Common myeloid progenitor, CD34-positive (primary cell): ENCODE results near the gene TMEM128. TPM values are rescaled to one million over a fixed set of nuclear protein-coding genes. Genes with fewer than 3 reads are reported as not detected.

Experiments
- CTCF ChIA-PET: fragments of 350-600 bp; sonication (Branson Sonifier 250); formaldehyde crosslinking; loops from one replicate; lab custom pipeline; 2021; ENCODE audit warnings: antibody characterized with exemption; lab: Charles Lee
- POLR2A ChIA-PET: fragments of 350-600 bp; sonication (Branson Sonifier 250); formaldehyde crosslinking; loops from one replicate; lab custom pipeline; 2021; ENCODE audit warnings: antibody characterized with exemption; lab: Charles Lee
- DNase-seq, 3 donors: peaks; one replicate each; pipeline versions ENCODE4 v3.0.0 to v3.0.0-alpha.2; 2013
- H3K27ac ChIP-seq, 2 experiments: 1 replicate in 1 of 2; 2 replicates in 1 of 2; pipeline ENCODE4 v1.7.0; 2013; ENCODE audit warnings: inconsistent platforms in 2 of 2, low read length in 2 of 2, mild to moderate bottlenecking in 2 of 2, low read depth in 1 of 2, moderate library complexity in 1 of 2; ENCODE audit not compliant: severe bottlenecking in 2 of 2, insufficient read depth in 1 of 2, poor library complexity in 1 of 2
- H3K27me3 ChIP-seq, 5 experiments: replicated peaks in 2 of 5; 1 replicate in 3 of 5; 2 replicates in 2 of 5; pipeline versions ENCODE4 v1.6.1 to v1.7.0; 2013; ENCODE audit warnings: low read length in 4 of 5, mild to moderate bottlenecking in 2 of 5, moderate library complexity in 2 of 5, inconsistent platforms in 1 of 5; ENCODE audit not compliant: insufficient read depth in 5 of 5, control insufficient read depth in 4 of 5
- H3K36me3 ChIP-seq, 4 experiments: 1 replicate in 2 of 4; 2 replicates in 2 of 4; pipeline versions ENCODE4 v1.6.1 to v1.7.0; 2013; ENCODE audit warnings: low read length in 3 of 4, control low read depth in 1 of 4, mild to moderate bottlenecking in 1 of 4; ENCODE audit not compliant: control insufficient read depth in 4 of 4, insufficient read depth in 4 of 4
- H3K4me1 ChIP-seq, 4 experiments: 1 replicate in 3 of 4; 2 replicates in 1 of 4; pipeline versions ENCODE4 v1.6.1 to v1.7.1; 2013; ENCODE audit warnings: low read length in 3 of 4, mild to moderate bottlenecking in 3 of 4, control low read depth in 1 of 4, inconsistent platforms in 1 of 4, moderate library complexity in 1 of 4; ENCODE audit not compliant: control insufficient read depth in 4 of 4, insufficient read depth in 4 of 4; ENCODE audit errors: control extremely low read depth in 1 of 4
- H3K4me3 ChIP-seq, 7 experiments: 1 replicate in 4 of 7; 2 replicates in 3 of 7; pipeline versions ENCODE4 v1.5.1 to v1.7.0; 2013; ENCODE audit warnings: mild to moderate bottlenecking in 7 of 7, low read length in 6 of 7, moderate library complexity in 6 of 7, inconsistent platforms in 2 of 7, low read depth in 2 of 7, control low read depth in 1 of 7; ENCODE audit not compliant: insufficient read depth in 4 of 7, control insufficient read depth in 1 of 7; ENCODE audit errors: extremely low read depth in 1 of 7
- H3K9me3 ChIP-seq, 5 experiments: 1 replicate in 4 of 5; 2 replicates in 1 of 5; pipeline versions ENCODE4 v1.6.1 to v1.7.1; 2013; ENCODE audit warnings: low read length in 4 of 5, mild to moderate bottlenecking in 2 of 5, inconsistent platforms in 1 of 5, low read depth in 1 of 5, moderate library complexity in 1 of 5; ENCODE audit not compliant: control insufficient read depth in 4 of 5, insufficient read depth in 2 of 5; ENCODE audit errors: control extremely low read depth in 1 of 5
- WGBS: methylation state at CpG from one replicate; pipeline ENCODE4 v1.1.5; 2013; ENCODE audit not compliant: insufficient coverage; 5-methylcytosine and 5-hydroxymethylcytosine counted together
- polyA plus RNA-seq: library from polyadenylated mRNA; unstranded; fragments of 120-200 nt; gene quantifications from one replicate; pipeline ENCODE4 v1.2.1, GENCODE V29; 2013

Gene TMEM128, protein sequence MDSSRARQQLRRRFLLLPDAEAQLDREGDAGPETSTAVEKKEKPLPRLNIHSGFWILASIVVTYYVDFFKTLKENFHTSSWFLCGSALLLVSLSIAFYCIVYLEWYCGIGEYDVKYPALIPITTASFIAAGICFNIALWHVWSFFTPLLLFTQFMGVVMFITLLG
- polyA plus RNA-seq: 20.2 TPM

DNA sequence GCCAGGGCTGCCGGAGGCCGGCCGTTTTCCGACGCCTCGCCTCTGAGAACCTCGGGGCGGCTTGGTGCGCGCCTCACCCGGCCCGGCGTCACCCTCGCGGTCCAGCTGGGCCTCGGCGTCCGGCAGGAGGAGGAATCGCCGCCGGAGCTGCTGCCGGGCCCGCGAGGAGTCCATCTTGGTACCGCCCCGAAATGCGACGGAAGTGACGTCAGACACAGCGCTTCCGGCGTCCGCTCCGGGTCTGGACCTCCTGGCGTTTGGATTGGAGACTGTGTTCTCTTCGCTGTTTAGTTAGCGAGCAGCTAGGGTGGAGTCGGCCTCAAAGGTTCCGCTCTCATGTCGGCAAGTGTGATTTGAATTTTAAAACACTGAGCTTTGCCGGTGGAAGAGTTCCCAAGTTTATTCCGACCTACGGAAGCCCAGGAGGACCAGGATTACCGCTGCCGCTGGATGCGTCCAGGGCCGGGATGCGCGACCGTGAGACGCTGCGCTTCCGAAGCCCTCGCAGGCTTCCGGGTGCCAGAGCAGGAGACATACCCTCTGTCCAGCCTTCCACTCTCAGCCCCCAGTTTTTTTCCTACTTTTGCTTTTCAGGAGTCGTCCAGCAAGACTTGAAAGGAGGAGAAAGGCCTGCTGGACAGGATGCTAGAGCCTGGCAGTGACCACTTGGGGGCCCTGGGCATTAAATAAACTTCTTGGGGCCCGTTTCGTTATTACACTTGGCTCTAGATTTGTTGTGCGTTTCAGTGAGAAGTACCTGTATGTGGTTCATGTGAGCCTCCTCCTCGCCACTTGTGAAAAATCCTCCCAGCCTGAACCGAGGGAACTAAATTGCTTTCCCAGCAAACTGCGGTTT lies at the start of gene TMEM128:
Gene TMEM128, minus strand, starts transcription at position 195 of the 856 bp plus-strand sequence. Its CDS starts 21 bp downstream, at position 174.
- POLR2A ChIA-PET: interaction anchor here (0.6 to 1.0 kb wide), 2 partner anchors 25 to 71 kb away, joined by 3 to 4 read pairs; no protein-coding TSS in a partner anchor
- Histone ChIP-seq H3K4me1 (peaks cover 8 to 18% (median 12%) of the 10 kb centered on the region in 4 experiments), H3K9me3 (no peaks in the 10 kb centered on the region), H3K27ac (peak within 1 kb of the TSS; percentile 90 to 97), H3K4me3 (peak within 1 kb of the TSS; percentile 86 to 99 (median 90)), H3K27me3 (peaks cover 2 to 4% (median 3%) of the 10 kb centered on the region in 5 experiments), H3K36me3 (peaks cover 9 to 21% (median 17%) of the 10 kb centered on the region in 4 experiments)
- 3% methylated on average over 56 of the region's 62 CpGs for WGBS
- DNase-seq: peak; percentile 94 to 96 (median 96)
- CTCF ChIA-PET: interaction anchor here (1.0 to 2.0 kb wide), 7 partner anchors 11 to 90 kb away, joined by 3 to 14 read pairs (median 4); no protein-coding TSS in a partner anchor

DNA sequence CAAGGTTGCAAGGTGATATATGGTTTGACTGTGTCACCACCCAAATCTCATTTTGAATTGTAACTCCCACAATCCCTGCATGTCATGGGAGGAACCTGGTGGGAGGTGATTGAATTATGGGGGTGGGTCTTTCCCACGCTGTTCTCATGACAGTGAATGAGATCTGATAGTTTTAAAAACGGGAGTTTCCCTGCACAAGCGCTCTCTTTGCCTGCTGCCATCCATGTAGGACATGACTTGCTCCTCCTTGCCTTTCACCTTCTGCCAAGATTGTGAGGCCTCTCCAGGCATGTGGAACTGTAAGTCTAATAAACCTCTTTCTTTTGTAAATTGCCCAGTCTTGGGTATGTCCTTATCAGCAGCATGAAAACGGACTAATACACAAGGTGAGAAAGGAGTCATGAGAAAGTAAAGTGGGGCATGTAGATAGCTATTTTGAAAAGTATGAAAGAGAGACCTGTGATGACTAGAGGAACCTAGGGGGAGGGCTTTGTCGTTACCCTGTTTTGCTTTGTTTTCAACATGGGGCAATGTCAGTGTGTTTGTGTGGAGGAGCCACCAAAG lies 48.3 kb upstream of the TMEM128 start:
- DNase-seq: no peak
- ChIA-PET CTCF (interaction anchor here (1.1 kb wide), 1 partner anchor 37 kb away, joined by 4 read pairs; no protein-coding TSS in a partner anchor), POLR2A (no interaction called here)
- H3K36me3 ChIP-seq: peaks cover 2 to 15% (median 9%) of the 10 kb centered on the region in 4 experiments
- H3K27ac ChIP-seq: no peak overlapping the region
- H3K4me1 ChIP-seq: peaks cover 0 to 3% (median 2%) of the 10 kb centered on the region in 4 experiments
- H3K9me3 ChIP-seq: peaks cover 0 to 5% (median 3%) of the 10 kb centered on the region in 5 experiments
- no peaks in the 10 kb centered on the region for H3K27me3 ChIP-seq
- H3K4me3 ChIP-seq: no peak overlapping the region
- 95% methylated on average over 4 of the region's 5 CpGs for WGBS

DNA sequence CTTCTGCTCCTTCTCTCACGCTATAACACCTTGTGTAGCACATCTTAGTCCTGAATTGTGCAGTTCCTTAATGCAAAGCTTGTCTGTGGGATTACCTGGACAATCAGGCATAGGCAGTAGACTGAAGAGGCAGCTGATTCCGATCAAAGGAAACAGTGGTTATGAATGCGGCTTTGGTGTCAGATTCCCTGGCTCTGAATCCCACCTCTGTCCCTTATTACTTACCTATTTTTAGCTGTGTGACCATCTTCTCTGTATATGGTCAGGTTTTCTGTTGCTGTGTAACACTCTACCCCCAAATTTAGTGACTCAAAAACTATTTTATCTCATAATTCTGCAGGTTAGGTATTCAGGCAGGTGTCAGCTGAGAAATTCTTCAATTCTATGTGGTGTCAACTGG lies 45.3 kb upstream of the TMEM128 start:
- DNase-seq: no peak
- Histone ChIP-seq H3K27ac (no peak overlapping the region), H3K27me3 (no peaks in the 10 kb centered on the region), H3K9me3 (peaks cover 0 to 5% (median 3%) of the 10 kb centered on the region in 5 experiments), H3K4me3 (no peak overlapping the region), H3K4me1 (peaks cover 13 to 24% (median 22%) of the 10 kb centered on the region in 4 experiments), H3K36me3 (peaks cover 0 to 6% (median 1%) of the 10 kb centered on the region in 4 experiments)
- CTCF ChIA-PET: interaction anchor here (1.4 kb wide), 1 partner anchor 9 kb away, joined by 5 read pairs; no protein-coding TSS in a partner anchor
- POLR2A ChIA-PET: no interaction called here
- 100% methylated on average over 2 of the region's 3 CpGs for WGBS

DNA sequence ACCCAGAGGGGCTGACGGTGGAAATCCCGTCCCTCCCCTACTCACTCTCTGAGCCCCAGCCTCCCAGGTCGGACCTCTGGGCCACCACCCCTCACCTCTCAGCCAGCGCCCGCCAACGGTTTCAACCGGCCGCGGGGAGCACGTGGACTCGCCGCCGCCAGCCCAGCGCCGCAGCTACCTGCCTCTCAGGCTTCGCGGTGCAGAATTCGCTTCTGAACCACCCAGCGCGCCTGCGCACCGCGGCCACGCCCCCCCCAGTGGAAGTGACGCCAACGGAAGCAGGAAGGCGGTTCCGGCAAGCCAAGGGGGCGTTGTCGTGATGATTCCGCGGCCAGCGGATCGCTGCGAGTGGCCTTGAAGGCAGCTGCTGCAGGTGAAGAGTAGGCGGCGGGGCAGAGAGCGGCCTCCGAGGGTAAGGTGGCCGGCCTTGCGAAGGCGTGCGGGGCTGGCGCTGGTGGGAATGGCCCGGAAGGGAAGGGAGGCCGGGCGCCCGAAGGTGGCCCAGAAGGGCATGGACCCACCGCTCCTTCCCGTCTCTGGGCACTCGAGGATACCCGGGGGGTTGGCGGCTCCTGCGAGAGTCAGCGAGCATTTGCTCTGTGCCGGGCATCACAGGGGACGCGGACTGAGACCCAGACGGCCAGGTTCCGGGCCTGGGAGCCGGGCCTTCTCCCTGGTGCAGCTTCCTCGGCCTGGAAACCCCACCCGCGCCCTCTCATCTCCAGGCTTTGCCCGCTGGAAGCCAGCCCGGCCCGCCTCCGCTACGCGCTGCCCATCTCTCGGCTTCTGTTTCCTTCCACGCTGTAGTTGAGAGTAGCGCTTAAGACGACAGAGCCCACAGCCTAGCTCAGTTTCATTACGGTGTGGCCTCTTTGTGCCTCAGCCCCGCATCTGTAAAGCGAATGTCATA lies 42.2 kb upstream of the TMEM128 start, which contains the start of the genes LYAR and ZBTB49:
Gene LYAR, minus strand, starts transcription at position 214 of the 910 bp plus-strand sequence. CDS start 6,412 bp downstream, outside the sequence.
Gene ZBTB49, plus strand, starts transcription at position 311 of the 910 bp plus-strand sequence. CDS start 9,695 bp downstream, outside the sequence.
- Histone ChIP-seq H3K27ac (peak within 1 kb of the TSS; percentile 52 to 86), H3K4me3 (peak within 1 kb of the TSS; percentile 68 to 93 (median 87)), H3K4me1 (peaks cover 13 to 24% (median 22%) of the 10 kb centered on the region in 4 experiments), H3K27me3 (no peaks in the 10 kb centered on the region), H3K9me3 (no peaks in the 10 kb centered on the region), H3K36me3 (peaks cover 0 to 18% (median 6%) of the 10 kb centered on the region in 4 experiments)
- DNase-seq: peak; percentile 88 to 94 (median 93)
- ChIA-PET POLR2A (interaction anchor here (0.9 kb wide), 1 partner anchor 9 kb away, joined by 3 read pairs; no protein-coding TSS in a partner anchor), CTCF (interaction anchor here (0.6 to 1.4 kb wide), 2 partner anchors 30 to 47 kb away, joined by 4 to 5 read pairs; no protein-coding TSS in a partner anchor)
- WGBS: under 1% methylated on average over 59 of the region's 77 CpGs

DNA sequence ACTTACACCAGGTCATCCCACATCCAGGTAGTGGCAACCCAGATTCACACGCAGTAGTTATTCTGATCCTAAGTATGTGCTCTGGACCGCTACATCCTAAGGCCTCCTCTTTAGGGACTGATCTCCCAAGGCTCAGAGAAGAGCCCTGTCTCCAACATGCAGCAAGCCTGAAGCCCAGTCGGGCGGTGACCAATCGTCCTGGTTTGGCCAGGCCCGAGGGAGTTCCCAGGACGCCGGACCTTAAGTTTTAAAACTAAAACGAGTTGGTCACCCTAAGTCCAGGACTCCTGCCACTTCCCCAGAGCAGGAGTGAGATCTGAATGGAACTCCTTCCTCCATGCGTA lies 41.5 kb upstream of the TMEM128 start:
- H3K4me1 ChIP-seq: peaks cover 13 to 24% (median 22%) of the 10 kb centered on the region in 4 experiments
- ChIA-PET POLR2A (interaction anchor here (0.9 kb wide), 1 partner anchor 9 kb away, joined by 3 read pairs; no protein-coding TSS in a partner anchor), CTCF (interaction anchor here (1.4 kb wide), 1 partner anchor 29 kb away, joined by 4 read pairs; no protein-coding TSS in a partner anchor)
- no peaks in the 10 kb centered on the region for H3K27me3 ChIP-seq
- peak overlapping the region; percentile 52 to 77 for H3K27ac ChIP-seq
- 1% methylated on average over 9 of the region's 10 CpGs for WGBS
- DNase-seq: no peak
- peaks cover 2 to 24% (median 11%) of the 10 kb centered on the region in 4 experiments for H3K36me3 ChIP-seq
- no peaks in the 10 kb centered on the region for H3K9me3 ChIP-seq
- peak overlapping the region; percentile 68 to 93 (median 87) for H3K4me3 ChIP-seq

DNA sequence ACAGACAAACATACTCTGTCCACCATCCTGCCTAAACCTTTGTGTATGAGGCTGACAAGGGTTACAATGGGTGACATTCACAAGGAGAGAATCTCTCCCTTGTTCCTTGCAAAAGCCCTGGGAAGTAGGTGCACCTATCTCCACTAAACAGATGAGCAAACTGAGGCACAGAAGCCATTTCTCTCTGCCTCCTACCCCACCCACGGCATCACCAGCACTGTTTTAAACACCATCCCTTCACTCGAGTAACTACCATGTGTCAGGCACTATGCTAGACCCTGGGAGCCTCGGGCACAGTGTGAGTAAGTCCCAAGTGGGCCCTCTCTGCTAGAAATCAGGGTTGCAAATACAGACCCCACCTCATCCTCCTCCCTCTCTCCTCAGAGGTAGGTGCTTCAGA lies 41.0 kb upstream of the TMEM128 start:
- Histone ChIP-seq H3K4me1 (peaks cover 13 to 24% (median 22%) of the 10 kb centered on the region in 4 experiments), H3K4me3 (peak overlapping the region in 6 of 7 experiments; percentile 68 to 93 (median 90)), H3K9me3 (no peaks in the 10 kb centered on the region), H3K27me3 (no peaks in the 10 kb centered on the region), H3K36me3 (peaks cover 2 to 30% (median 14%) of the 10 kb centered on the region in 4 experiments), H3K27ac (peak overlapping the region; percentile 52 to 77)
- CTCF ChIA-PET: no interaction called here
- POLR2A ChIA-PET: no interaction called here
- 54% methylated on average over 3 of the region's 3 CpGs for WGBS
- no peak for DNase-seq
